Heart left ventricle (tissue), 13 donors: Measurements from ENCODE around the gene USP10.

Experiments
- CTCF ChIP-seq, 12 donors: fragments of 200-600 bp; sonication (generic) in 4 of 12; IDR thresholded peaks; one replicate each; pipeline versions ENCODE4 v1.5.0 to v1.8.0; 2018 to 2022; ENCODE audit warnings: antibody characterized with exemption in 12 of 12, mild to moderate bottlenecking in 5 of 12
- POLR2A ChIP-seq, 2 donors: fragments of 450-650 bp; IDR thresholded peaks; one replicate each; pipeline ENCODE4 v1.6.1; 2017; ENCODE audit warnings: antibody characterized with exemption in 2 of 2, mild to moderate bottlenecking in 2 of 2, moderate library complexity in 2 of 2
- donor health status: ischemic (EF 13 %, LVEDD 7.1; RV severe dilation, severe dysfunction).
- donor health status: DM: no; HTN: yes; CAD: no.
- donor health status: DM: no; HTN: no; CAD: no.
- donor health status: ischemic (EF 25% LVEDD 6.9; RV normal size, moderate dysfunction).
- donor health status: ischemic (EF 25% LVEDD 5.7; RV mildly dilated, moderate dysfunction).
- donor health status: ischemic (EF 35%, LVEDD 5.7; RV mildly dilated, moderate dysfunction).
- donor health status: nonischemic (EF 11% LVEDD 7.7; RV severe dilation, severe dysfunction).
- donor health status: DM: yes; HTN: yes; CAD: no.
- donor health status: PGD.
- donor health status: ischemic (EF 29% LVEDD 5.4; RV normal size, mild dysfunction).
- donor health status: nonischemic (EF 23%, LVEDD 6.1; RV moderate dilation, normal function).

GRCh38 chr16:84777435-84777834 lies 77.6 kb downstream of the USP10 start:
- TF ChIP-seq POLR2A (IDR thresholded peaks at IDR 0.05) (no peak), CTCF (IDR thresholded peaks at IDR 0.05) (no peak)
